Panc1 (cell line): ENCODE measurements around the gene LLPH.

Experiments used
- POLR2AphosphoS5 ChIP-seq: IDR thresholded peaks from 2 replicates; pipeline ENCODE4 v1.6.1; 2012; ENCODE audit warnings: mild to moderate bottlenecking, low read depth, low read length, moderate library complexity
- TF ChIP-seq, protein P1 (sequence below): fragments of 450-650 bp; IDR thresholded peaks from 2 replicates; pipeline ENCODE4 v1.5.1; 2017; ENCODE audit warnings: mild to moderate bottlenecking
- TF ChIP-seq, protein P2 (sequence below), 2 experiments: IDR thresholded peaks; 2 replicates each; pipeline ENCODE4 v1.6.1; 2011 to 2012; ENCODE audit warnings: low read depth in 2 of 2, control low read depth in 1 of 2, low read length in 1 of 2, mild to moderate bottlenecking in 1 of 2, moderate library complexity in 1 of 2; ENCODE audit not compliant: insufficient read depth in 1 of 2

DNA sequence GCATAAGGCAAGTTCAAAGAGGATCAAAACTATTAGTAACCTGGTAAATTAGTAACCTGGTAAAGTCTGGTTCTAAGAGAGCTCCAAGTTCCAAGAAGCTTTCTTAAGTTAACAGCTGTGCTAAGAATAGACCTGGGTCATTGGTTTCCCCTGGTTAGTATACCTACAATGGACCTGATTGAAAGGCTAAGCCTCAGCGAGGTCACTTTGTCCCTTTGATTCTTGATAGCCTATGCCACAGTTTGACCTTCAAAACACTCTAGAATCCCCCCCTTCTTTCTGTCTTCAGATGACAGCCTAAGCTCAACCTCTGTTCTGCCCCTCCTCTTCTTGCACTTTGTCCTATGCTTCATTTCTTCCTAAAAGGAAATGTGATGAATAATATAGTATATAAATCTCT is 53.0 kb downstream of the LLPH start:
- TF ChIP-seq POLR2AphosphoS5: no peak
- TF ChIP-seq, protein P1, sequence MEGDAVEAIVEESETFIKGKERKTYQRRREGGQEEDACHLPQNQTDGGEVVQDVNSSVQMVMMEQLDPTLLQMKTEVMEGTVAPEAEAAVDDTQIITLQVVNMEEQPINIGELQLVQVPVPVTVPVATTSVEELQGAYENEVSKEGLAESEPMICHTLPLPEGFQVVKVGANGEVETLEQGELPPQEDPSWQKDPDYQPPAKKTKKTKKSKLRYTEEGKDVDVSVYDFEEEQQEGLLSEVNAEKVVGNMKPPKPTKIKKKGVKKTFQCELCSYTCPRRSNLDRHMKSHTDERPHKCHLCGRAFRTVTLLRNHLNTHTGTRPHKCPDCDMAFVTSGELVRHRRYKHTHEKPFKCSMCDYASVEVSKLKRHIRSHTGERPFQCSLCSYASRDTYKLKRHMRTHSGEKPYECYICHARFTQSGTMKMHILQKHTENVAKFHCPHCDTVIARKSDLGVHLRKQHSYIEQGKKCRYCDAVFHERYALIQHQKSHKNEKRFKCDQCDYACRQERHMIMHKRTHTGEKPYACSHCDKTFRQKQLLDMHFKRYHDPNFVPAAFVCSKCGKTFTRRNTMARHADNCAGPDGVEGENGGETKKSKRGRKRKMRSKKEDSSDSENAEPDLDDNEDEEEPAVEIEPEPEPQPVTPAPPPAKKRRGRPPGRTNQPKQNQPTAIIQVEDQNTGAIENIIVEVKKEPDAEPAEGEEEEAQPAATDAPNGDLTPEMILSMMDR: no peak
- TF ChIP-seq, protein P2, sequence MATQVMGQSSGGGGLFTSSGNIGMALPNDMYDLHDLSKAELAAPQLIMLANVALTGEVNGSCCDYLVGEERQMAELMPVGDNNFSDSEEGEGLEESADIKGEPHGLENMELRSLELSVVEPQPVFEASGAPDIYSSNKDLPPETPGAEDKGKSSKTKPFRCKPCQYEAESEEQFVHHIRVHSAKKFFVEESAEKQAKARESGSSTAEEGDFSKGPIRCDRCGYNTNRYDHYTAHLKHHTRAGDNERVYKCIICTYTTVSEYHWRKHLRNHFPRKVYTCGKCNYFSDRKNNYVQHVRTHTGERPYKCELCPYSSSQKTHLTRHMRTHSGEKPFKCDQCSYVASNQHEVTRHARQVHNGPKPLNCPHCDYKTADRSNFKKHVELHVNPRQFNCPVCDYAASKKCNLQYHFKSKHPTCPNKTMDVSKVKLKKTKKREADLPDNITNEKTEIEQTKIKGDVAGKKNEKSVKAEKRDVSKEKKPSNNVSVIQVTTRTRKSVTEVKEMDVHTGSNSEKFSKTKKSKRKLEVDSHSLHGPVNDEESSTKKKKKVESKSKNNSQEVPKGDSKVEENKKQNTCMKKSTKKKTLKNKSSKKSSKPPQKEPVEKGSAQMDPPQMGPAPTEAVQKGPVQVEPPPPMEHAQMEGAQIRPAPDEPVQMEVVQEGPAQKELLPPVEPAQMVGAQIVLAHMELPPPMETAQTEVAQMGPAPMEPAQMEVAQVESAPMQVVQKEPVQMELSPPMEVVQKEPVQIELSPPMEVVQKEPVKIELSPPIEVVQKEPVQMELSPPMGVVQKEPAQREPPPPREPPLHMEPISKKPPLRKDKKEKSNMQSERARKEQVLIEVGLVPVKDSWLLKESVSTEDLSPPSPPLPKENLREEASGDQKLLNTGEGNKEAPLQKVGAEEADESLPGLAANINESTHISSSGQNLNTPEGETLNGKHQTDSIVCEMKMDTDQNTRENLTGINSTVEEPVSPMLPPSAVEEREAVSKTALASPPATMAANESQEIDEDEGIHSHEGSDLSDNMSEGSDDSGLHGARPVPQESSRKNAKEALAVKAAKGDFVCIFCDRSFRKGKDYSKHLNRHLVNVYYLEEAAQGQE (IDR thresholded peaks at IDR 0.05; ENCODE audit: insufficient read depth in 1 of 2, low read depth in 2 of 2, low read length in 1 of 2): no peak
